WI38 (cell line): ENCODE results near the gene RSAD2.
"Not testable (repeated sequence)": the region's sequence is repeated elsewhere in the genome, so short reads cannot be mapped to it uniquely, and the experiment has no call there.

Source experiments
- H3K4me3 ChIP-seq: 2 replicates; pipeline ENCODE4 v1.5.1; 2011; ENCODE audit warnings: low read depth, mild to moderate bottlenecking, control low read depth, low read length
- TF ChIP-seq, protein P1 (sequence below): IDR thresholded peaks from 2 replicates; pipeline ENCODE4 v1.5.1; 2012; ENCODE audit warnings: low read depth, mild to moderate bottlenecking, control low read depth, low read length

The RSAD2 gene

DNA sequence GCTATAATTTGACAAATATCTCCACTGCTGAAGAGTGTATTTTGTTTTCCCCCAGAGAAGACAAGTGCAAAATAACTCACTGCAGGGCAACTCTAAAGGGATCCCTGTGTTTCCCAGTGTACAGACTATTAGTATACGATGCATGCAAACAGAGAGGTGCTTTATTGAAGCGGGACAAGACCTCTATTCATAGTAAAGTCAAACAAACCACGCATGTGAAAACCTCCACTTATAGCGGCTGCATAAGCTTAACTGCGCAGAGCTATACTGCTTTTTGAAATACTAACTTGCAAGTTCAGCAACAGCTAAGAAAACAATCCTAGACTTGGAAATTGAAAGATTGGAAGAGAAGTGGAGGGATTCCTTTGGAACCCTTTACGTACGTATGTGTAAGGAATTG lies 55.3 kb downstream of the RSAD2 start:
- TF ChIP-seq, protein P1, sequence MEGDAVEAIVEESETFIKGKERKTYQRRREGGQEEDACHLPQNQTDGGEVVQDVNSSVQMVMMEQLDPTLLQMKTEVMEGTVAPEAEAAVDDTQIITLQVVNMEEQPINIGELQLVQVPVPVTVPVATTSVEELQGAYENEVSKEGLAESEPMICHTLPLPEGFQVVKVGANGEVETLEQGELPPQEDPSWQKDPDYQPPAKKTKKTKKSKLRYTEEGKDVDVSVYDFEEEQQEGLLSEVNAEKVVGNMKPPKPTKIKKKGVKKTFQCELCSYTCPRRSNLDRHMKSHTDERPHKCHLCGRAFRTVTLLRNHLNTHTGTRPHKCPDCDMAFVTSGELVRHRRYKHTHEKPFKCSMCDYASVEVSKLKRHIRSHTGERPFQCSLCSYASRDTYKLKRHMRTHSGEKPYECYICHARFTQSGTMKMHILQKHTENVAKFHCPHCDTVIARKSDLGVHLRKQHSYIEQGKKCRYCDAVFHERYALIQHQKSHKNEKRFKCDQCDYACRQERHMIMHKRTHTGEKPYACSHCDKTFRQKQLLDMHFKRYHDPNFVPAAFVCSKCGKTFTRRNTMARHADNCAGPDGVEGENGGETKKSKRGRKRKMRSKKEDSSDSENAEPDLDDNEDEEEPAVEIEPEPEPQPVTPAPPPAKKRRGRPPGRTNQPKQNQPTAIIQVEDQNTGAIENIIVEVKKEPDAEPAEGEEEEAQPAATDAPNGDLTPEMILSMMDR, result no peak
- no peak overlapping the region for H3K4me3 ChIP-seq

DNA sequence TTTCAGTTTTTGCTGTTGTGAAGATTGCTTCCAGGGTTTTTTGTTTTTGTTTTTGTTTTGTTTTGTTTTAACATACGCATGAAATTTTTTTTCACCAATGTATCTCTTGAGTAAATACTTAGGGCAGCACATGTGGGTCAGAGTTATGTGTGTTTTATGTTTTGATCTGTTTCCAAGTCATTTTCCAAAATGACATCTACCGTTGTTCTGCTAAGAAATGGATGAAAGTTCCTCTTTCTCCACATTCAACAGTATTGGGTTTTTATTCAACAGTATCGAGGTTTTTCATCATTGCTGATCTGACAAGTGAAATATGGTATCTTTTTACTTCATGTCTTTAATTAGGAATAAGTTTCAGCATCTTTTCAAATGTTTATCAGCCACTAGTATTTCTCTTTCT lies 56.3 kb downstream of the RSAD2 start:
- TF ChIP-seq, protein P1, result no peak
- H3K4me3 ChIP-seq, result no peak overlapping the region

DNA sequence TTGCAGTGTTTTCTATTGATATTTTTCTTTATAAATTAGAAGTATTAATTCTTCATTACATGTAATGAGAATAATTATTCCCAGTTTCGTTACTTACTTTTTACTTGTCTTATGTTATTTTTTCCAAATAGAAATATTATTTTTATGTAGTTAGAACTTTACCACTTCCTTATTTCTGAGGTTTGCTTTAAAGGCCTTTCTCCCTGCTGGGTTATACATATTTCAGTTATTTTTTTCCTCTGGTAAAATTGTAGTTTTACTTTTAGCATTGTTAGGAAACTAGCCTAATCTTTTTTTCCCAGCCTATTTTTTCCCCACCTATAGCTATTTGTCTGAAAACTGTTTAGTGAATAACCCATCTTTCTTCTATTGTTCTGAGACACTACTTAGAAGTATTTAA lies 56.8 kb downstream of the RSAD2 start:
- TF ChIP-seq, protein P1, result no peak
- no peak overlapping the region for H3K4me3 ChIP-seq

DNA sequence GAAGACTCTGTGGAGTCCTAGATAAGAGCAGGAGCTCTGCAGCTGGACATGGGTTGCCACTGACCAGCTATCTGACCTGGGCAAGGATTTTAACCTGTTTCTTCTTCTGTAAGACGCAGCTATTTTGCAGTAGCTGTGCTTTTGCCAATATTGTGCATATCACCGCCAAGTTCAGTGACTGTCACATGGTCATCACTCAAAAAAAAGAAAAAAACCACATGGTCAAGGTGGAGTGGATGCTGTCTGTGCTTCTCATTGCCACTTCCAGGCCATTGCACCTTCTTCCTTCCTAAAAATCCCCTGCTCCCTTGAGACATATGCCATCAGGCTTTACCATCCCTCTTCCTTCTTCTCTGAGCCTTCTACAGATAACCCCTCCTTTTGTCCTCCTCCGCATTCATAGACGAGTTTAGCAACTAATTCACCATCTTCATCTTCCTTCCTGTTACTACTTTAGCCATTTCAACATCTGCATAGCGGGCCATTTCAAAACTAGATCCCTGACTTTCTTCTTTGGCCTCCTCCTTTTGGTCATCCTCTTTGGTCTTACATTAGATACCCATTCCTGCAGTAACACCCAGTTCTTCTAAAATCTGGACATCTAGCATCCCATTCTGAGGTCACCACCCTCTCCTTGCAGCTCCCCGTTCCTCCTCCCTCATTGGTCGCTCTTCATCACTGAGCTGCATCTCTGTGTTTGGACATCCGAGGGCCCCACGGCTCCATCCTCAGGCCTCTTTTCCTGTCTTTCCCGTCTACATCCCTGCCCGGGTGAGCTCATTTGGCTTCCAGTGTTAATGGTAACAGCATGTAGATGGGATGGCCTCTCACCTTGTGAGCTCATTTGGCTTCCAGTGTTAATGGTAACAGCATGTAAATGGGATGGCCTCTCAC lies 57.4 kb downstream of the RSAD2 start:
- no peak overlapping the region for H3K4me3 ChIP-seq
- TF ChIP-seq, protein P1, result no peak

DNA sequence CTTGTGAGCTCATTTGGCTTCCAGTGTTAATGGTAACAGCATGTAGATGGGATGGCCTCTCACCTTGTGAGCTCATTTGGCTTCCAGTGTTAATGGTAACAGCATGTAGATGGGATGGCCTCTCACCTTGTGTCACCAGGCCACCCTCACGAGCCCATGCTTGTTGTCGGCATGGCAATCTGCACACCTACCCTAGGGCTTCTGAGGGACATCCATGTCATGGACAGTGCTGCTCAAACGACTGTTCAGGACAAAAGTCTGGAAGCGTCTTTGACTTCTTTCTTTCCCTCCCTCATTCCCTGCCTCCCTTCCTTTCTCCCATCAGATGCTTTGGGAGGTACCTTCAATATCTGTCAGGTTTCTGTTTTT lies 58.1 kb downstream of the RSAD2 start:
- not testable (repeated sequence) for H3K4me3 ChIP-seq

DNA sequence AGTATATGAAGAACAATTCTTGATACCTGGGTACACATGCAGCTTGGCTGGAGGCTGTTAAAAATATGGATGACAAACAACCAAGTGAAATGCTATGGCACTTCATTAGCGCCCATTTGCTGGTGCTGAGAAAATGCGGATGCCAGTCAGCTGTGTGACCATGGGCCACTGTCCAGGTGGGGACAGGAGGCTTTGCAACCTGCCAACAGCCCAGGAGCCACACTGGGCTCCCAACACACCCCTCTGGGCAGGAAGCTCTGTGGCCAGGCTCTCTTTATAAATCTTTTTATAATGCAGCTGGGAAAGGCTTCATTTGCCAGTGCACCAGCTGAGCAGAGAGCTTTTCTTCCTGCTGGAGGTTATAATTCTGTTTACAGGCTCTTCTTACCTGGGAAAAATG lies 59.6 kb downstream of the RSAD2 start:
- no peak overlapping the region for H3K4me3 ChIP-seq
- TF ChIP-seq, protein P1, result no peak

DNA sequence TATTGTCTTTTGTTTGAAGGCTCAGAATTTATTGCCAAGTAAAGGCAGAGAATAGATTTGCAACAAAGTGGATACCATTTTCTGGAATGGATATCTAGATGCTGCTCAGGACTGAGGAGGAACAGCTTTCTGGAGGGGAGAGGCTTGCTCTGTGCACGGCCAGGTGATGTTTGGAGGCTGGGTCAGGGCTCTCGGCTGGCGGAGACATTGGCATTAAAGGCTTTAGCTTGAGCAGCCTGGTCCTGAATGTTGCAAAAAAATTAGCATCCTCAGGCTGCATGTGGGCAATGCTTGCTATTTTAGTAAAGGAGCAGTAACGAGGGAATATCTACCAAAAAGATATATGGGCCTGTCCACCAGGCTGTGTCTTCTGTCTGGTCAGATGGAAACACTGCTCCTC lies 60.0 kb downstream of the RSAD2 start:
- no peak overlapping the region for H3K4me3 ChIP-seq
- TF ChIP-seq, protein P1, result no peak

DNA sequence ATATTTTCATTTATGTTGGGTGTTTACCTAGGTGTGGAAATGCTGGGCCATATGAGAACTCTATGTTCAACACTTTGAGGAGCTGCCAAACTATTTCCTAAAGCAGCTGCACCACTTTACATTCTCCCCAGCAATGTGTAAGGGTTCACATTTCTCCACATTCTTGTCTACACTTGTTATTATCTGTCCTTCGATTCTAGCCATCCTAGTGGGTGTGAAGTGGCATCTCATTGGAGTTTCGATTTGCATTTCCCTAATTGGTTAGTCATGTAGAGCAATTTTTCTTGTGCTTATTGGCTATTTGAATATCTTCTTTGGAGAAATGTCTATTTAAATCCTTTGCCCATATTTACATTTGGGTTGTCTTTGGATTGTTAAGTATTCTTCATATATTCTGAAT lies 61.5 kb downstream of the RSAD2 start:
- TF ChIP-seq, protein P1, result no peak
- H3K4me3 ChIP-seq, result no peak overlapping the region
